ENCODE measurements around the gene B3GNT9.

B3GNT9 gene

DNA sequence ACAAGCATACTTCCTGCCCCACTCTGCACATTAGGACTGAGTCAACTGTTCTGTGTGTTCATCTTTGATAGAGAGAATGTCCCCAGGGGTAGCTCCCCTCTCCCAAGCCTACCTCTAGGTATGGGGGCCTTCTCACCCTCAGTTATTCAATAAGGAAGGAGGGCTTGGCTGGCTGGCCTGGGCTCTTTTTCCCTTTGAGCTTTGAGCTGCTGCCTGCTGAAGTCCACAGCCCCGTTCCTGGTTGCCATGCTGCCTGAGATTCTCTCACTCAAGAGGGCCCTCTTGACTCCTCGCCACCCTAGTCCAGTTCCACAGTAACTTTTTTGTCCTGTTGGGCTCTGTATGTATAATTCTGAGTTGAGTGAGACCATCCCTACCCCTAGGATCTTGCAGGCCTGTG is 5.1 kb downstream of the B3GNT9 start:
- no peak for TF ChIP-seq CREB1 (IDR thresholded peaks at IDR 0.05; ENCODE audit: low read depth)
- TF ChIP-seq, protein P1, sequence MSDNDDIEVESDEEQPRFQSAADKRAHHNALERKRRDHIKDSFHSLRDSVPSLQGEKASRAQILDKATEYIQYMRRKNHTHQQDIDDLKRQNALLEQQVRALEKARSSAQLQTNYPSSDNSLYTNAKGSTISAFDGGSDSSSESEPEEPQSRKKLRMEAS (IDR thresholded peaks at IDR 0.05), result no peak

DNA sequence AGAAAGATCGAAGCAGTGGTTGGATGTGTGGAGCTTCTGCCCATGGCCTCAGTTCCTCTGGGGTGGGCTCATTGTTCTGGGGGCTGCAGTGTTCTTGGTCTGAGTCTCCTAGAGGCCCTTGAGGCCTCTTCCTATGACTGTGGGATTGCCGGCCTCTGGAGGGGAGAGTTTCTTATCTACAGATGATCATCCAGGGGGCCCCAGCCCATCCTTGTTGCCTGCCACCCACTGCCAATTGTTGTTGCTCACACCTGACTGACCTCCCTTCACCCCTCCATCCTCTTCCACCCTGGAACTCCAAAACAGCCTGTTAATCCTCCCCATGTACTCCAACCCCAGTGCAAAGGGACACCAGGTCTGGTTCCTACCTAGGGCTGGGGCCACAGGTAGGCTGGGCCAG is 5.9 kb downstream of the B3GNT9 start:
- TF ChIP-seq, protein P1 (IDR thresholded peaks at IDR 0.05), result no peak
- TF ChIP-seq EP300 (IDR thresholded peaks at IDR 0.05; ENCODE audit: borderline replicate concordance) (no peak), TCF12 (IDR thresholded peaks at IDR 0.05; ENCODE audit: low read depth) (no peak), CREB1 (IDR thresholded peaks at IDR 0.05; ENCODE audit: low read depth) (no peak), TAF1 (IDR thresholded peaks at IDR 0.05; ENCODE audit: low read depth) (no peak), EGR1 (IDR thresholded peaks at IDR 0.05) (no peak), YY1 (IDR thresholded peaks at IDR 0.05; ENCODE audit: low read depth) (no peak), FOXM1 (IDR thresholded peaks at IDR 0.05; ENCODE audit: borderline replicate concordance, low read depth) (no peak), RAD21 (IDR thresholded peaks at IDR 0.05; ENCODE audit: low read depth) (no peak), NFIC (IDR thresholded peaks at IDR 0.05) (no peak), TEAD4 (IDR thresholded peaks at IDR 0.05) (no peak), ZBTB7A (IDR thresholded peaks at IDR 0.05; ENCODE audit: low read depth) (no peak), CEBPB (IDR thresholded peaks at IDR 0.05) (no peak)
- TF ChIP-seq, protein P2, sequence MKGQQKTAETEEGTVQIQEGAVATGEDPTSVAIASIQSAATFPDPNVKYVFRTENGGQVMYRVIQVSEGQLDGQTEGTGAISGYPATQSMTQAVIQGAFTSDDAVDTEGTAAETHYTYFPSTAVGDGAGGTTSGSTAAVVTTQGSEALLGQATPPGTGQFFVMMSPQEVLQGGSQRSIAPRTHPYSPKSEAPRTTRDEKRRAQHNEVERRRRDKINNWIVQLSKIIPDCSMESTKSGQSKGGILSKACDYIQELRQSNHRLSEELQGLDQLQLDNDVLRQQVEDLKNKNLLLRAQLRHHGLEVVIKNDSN (IDR thresholded peaks at IDR 0.05), result no peak
- TF ChIP-seq, protein P3, sequence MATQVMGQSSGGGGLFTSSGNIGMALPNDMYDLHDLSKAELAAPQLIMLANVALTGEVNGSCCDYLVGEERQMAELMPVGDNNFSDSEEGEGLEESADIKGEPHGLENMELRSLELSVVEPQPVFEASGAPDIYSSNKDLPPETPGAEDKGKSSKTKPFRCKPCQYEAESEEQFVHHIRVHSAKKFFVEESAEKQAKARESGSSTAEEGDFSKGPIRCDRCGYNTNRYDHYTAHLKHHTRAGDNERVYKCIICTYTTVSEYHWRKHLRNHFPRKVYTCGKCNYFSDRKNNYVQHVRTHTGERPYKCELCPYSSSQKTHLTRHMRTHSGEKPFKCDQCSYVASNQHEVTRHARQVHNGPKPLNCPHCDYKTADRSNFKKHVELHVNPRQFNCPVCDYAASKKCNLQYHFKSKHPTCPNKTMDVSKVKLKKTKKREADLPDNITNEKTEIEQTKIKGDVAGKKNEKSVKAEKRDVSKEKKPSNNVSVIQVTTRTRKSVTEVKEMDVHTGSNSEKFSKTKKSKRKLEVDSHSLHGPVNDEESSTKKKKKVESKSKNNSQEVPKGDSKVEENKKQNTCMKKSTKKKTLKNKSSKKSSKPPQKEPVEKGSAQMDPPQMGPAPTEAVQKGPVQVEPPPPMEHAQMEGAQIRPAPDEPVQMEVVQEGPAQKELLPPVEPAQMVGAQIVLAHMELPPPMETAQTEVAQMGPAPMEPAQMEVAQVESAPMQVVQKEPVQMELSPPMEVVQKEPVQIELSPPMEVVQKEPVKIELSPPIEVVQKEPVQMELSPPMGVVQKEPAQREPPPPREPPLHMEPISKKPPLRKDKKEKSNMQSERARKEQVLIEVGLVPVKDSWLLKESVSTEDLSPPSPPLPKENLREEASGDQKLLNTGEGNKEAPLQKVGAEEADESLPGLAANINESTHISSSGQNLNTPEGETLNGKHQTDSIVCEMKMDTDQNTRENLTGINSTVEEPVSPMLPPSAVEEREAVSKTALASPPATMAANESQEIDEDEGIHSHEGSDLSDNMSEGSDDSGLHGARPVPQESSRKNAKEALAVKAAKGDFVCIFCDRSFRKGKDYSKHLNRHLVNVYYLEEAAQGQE (IDR thresholded peaks at IDR 0.05; ENCODE audit: low read depth), result no peak

DNA sequence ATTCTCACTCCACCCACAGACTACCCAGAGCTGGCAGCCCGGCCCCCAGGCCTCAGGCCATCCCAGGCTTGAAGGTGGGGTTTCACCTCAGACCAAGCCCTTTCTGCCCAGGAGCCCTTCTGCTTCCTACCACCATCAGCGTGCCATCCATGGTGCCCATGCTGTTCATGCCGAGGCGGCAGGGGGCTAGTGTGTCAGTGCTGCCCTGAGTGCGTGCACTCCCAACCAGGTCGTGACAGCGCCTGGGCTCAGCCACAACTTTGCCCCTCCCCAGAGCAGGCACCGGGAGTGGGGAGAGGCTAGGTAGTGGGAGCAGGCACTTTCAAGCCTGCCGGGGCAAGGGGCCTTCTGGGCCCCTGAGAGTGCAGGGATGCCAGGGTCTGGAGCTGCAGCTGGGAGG is 8.5 kb downstream of the B3GNT9 start:
- no peak for TF ChIP-seq YY1 (IDR thresholded peaks at IDR 0.05; ENCODE audit: low read depth)
- TF ChIP-seq TEAD4 (IDR thresholded peaks at IDR 0.05), result no peak
- TF ChIP-seq RAD21 (IDR thresholded peaks at IDR 0.05; ENCODE audit: low read depth), result no peak
- TF ChIP-seq, protein P1 (IDR thresholded peaks at IDR 0.05), result no peak

DNA sequence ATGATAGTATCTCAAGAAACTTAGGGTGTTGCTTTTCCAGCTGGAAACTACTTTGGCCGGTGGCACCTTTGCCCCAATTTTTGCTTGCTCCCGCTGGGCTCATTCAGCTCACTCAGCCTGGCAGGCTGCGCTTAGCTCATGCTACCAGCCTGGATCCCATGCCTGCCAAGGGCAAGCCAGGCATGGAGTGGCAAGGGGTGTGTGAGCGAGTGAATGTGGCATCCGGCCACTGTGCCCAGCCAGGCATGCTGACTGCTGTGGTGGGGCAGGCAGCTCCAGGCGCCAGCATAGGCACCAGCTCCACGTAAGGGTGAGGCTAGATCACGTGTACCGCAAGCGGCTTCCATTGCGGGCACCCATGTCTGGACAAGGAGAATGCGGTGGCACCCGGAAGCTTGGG is 9.4 kb downstream of the B3GNT9 start:
- no peak for TF ChIP-seq NFIC (IDR thresholded peaks at IDR 0.05)
- TF ChIP-seq CREB1 (IDR thresholded peaks at IDR 0.05; ENCODE audit: low read depth), result no peak
- no peak for TF ChIP-seq CEBPB (IDR thresholded peaks at IDR 0.05)
- TF ChIP-seq, protein P1 (IDR thresholded peaks at IDR 0.05), result no peak
- TF ChIP-seq YY1 (IDR thresholded peaks at IDR 0.05; ENCODE audit: low read depth), result no peak
- no peak for TF ChIP-seq TCF12 (IDR thresholded peaks at IDR 0.05; ENCODE audit: low read depth)
- TF ChIP-seq RAD21 (IDR thresholded peaks at IDR 0.05; ENCODE audit: low read depth), result no peak
- no peak for TF ChIP-seq ZBTB7A (IDR thresholded peaks at IDR 0.05; ENCODE audit: low read depth)
- no peak for TF ChIP-seq TAF1 (IDR thresholded peaks at IDR 0.05; ENCODE audit: low read depth)
- TF ChIP-seq FOXM1 (IDR thresholded peaks at IDR 0.05; ENCODE audit: borderline replicate concordance, low read depth), result no peak
- no peak for TF ChIP-seq EP300 (IDR thresholded peaks at IDR 0.05; ENCODE audit: borderline replicate concordance)

DNA sequence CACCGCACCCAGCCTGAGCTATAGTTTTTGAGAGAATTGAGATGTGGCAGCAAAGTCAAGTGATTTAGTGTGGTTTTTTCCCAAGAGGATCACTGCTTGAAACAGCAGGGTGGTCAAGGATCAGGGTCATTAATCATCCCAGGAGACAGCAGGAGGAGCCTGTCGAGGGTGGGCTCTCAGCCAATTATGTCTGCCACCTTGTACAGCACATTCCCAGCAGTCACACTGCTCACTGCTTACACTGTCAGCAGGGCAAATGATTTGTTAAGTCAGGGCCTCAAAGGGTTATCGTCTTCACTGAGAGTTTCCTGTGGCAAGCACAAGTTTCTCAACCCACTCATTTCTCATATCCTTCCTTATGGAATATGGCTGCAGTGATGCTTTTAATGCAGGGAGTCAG is 13.2 kb downstream of the B3GNT9 start:
- TF ChIP-seq TAF1 (IDR thresholded peaks at IDR 0.05; ENCODE audit: low read depth) (no peak), YY1 (IDR thresholded peaks at IDR 0.05; ENCODE audit: low read depth) (no peak), CREB1 (IDR thresholded peaks at IDR 0.05; ENCODE audit: low read depth) (no peak), ZBTB7A (IDR thresholded peaks at IDR 0.05; ENCODE audit: low read depth) (no peak), TCF12 (IDR thresholded peaks at IDR 0.05; ENCODE audit: low read depth) (no peak), TEAD4 (IDR thresholded peaks at IDR 0.05) (no peak), RAD21 (IDR thresholded peaks at IDR 0.05; ENCODE audit: low read depth) (no peak), CEBPB (IDR thresholded peaks at IDR 0.05) (no peak), EGR1 (IDR thresholded peaks at IDR 0.05) (no peak), FOXM1 (IDR thresholded peaks at IDR 0.05; ENCODE audit: borderline replicate concordance, low read depth) (no peak), NFIC (IDR thresholded peaks at IDR 0.05) (no peak), EP300 (IDR thresholded peaks at IDR 0.05; ENCODE audit: borderline replicate concordance) (no peak)
- TF ChIP-seq, protein P1 (IDR thresholded peaks at IDR 0.05), result no peak
- TF ChIP-seq, protein P3 (IDR thresholded peaks at IDR 0.05; ENCODE audit: low read depth), result no peak
- TF ChIP-seq, protein P2 (IDR thresholded peaks at IDR 0.05), result no peak
